Ishikawa (cell line): ENCODE measurements around the gene RBM38.

ENCODE experiments used
- CEBPB ChIP-seq: IDR thresholded peaks from 2 replicates; pipeline ENCODE4 v1.6.1; 2012
- CREB1 ChIP-seq: IDR thresholded peaks from 2 replicates; pipeline ENCODE4 v1.6.1; 2012; ENCODE audit warnings: low read depth
- EGR1 ChIP-seq: IDR thresholded peaks from 2 replicates; pipeline ENCODE4 v1.6.1; 2012
- EP300 ChIP-seq: IDR thresholded peaks from 2 replicates; pipeline ENCODE4 v1.6.1; 2012; ENCODE audit warnings: borderline replicate concordance
- FOXM1 ChIP-seq: IDR thresholded peaks from 2 replicates; pipeline ENCODE4 v1.6.1; 2012; ENCODE audit warnings: low read depth, borderline replicate concordance
- MAX ChIP-seq: IDR thresholded peaks from 2 replicates; pipeline ENCODE4 v1.6.1; 2012
- NFIC ChIP-seq: IDR thresholded peaks from 2 replicates; pipeline ENCODE4 v1.6.1; 2012
- RAD21 ChIP-seq: IDR thresholded peaks from 2 replicates; pipeline ENCODE4 v1.6.1; 2012; ENCODE audit warnings: low read depth
- REST ChIP-seq: IDR thresholded peaks from 2 replicates; pipeline ENCODE4 v1.6.1; 2012; ENCODE audit warnings: low read depth, mild to moderate bottlenecking
- TAF1 ChIP-seq: IDR thresholded peaks from 2 replicates; pipeline ENCODE4 v1.6.1; 2012; ENCODE audit warnings: low read depth, mild to moderate bottlenecking
- TCF12 ChIP-seq: IDR thresholded peaks from 2 replicates; pipeline ENCODE4 v1.6.1; 2012; ENCODE audit warnings: low read depth
- TEAD4 ChIP-seq: IDR thresholded peaks from 2 replicates; pipeline ENCODE4 v1.6.1; 2012
- USF1 ChIP-seq: IDR thresholded peaks from 2 replicates; pipeline ENCODE4 v1.6.1; 2012
- YY1 ChIP-seq: IDR thresholded peaks from 2 replicates; pipeline ENCODE4 v1.6.1; 2012; ENCODE audit warnings: low read depth
- ZBTB7A ChIP-seq: IDR thresholded peaks from 2 replicates; pipeline ENCODE4 v1.6.1; 2012; ENCODE audit warnings: low read depth

Gene RBM38

GRCh38 chr20:57444394-57445048 lies 53.3 kb downstream of the RBM38 start:
- TF ChIP-seq NFIC (no peak), TAF1 (no peak), USF1 (no peak), RAD21 (no peak), CEBPB (no peak), EGR1 (no peak), TEAD4 (no peak), REST (no peak)

- TF ChIP-seq CEBPB (no peak), TAF1 (no peak), REST (no peak), EP300 (no peak)
Observed at GRCh38 chr20:57445298-57445697, 54.1 kb downstream of the RBM38 start.

- TF ChIP-seq FOXM1 (no peak), CEBPB (no peak), TAF1 (no peak), RAD21 (no peak), EP300 (no peak), CREB1 (no peak), NFIC (no peak), MAX (no peak), YY1 (no peak), EGR1 (no peak), REST (no peak), TEAD4 (no peak), TCF12 (no peak)
Observed at GRCh38 chr20:57445774-57446173, 54.6 kb downstream of the RBM38 start.

GRCh38 chr20:57448764-57449354 lies 57.7 kb downstream of the RBM38 start:
- no peak for TF ChIP-seq FOXM1

- TF ChIP-seq ZBTB7A, result no peak
- no peak for TF ChIP-seq TAF1
- TF ChIP-seq REST, result no peak
- TF ChIP-seq TCF12, result no peak
- no peak for TF ChIP-seq FOXM1
- no peak for TF ChIP-seq RAD21
- no peak for TF ChIP-seq CREB1
- TF ChIP-seq MAX, result no peak
- no peak for TF ChIP-seq EGR1
- no peak for TF ChIP-seq YY1
- no peak for TF ChIP-seq EP300
- no peak for TF ChIP-seq NFIC
Observed at GRCh38 chr20:57449398-57450354, 58.5 kb downstream of the RBM38 start.
